8988T (cell line): ENCODE measurements around the gene SARS1.

Experiments
- DNase-seq: peaks from one replicate; pipeline ENCODE4 v3.0.0; 2011

SARS1 gene

DNA sequence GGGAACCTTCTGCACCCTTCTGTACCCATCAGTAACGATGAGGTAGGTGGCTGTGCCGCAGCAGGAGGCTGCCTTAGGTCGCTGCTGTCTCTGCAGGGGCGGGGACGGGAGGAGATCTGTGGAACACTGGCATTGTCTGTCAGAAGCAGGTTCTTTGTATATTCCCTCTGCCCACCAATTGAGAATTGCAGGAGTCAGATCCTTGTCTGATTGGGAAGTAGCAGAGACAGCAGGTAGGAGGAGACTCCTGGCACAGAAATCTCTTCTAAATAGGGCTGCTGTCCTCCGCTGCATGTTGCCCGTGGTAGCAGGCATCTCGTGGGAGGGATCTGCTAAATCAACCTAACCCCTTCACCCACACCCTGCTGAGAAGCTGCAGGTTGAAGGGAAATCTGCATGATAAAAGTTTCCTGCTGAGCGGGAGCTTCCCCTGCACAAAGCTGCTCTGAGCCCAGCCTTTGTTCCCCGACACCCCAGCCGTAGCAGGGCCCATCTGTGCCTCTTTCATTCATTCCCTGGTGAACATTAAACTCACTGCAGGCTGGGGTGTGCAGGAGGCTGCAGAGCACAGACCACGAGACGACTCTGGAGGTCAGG, 15.9 kb downstream of the SARS1 start:
- DNase-seq: no peak

DNA sequence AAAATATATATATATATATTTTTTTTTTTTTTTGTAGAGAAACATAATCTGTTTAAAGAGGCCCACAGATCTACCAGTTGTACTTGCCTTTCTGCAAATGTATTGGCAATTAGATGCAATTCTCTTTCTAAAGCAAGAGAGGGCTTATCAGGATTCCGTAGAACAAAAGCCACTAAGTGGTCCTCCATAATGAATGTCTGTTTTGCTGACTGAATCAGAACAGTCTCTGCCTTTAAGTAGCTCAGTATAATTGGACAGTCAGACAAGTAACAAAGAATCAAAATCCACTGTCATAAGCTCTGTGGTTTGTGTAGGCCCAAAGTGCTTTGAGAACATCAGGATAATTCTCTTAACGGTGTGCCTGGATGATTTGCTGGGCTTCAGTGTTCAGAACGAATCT, 17.3 kb downstream of the SARS1 start:
- DNase-seq: no peak

DNA sequence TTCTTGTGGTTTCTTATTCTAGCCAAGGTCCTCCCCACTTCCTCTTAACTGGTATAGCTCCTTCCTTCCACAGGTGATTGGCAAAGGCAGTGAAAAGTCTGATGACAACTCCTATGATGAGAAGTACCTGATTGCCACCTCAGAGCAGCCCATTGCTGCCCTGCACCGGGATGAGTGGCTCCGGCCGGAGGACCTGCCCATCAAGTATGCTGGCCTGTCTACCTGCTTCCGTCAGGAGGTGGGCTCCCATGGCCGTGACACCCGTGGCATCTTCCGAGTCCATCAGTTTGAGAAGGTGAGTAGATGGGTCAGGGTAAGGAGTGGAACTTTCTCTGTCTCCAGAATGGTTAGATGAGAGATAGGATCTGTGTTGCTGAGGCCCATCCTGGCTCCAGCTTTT, 21.4 kb downstream of the SARS1 start:
- DNase-seq: no peak

DNA sequence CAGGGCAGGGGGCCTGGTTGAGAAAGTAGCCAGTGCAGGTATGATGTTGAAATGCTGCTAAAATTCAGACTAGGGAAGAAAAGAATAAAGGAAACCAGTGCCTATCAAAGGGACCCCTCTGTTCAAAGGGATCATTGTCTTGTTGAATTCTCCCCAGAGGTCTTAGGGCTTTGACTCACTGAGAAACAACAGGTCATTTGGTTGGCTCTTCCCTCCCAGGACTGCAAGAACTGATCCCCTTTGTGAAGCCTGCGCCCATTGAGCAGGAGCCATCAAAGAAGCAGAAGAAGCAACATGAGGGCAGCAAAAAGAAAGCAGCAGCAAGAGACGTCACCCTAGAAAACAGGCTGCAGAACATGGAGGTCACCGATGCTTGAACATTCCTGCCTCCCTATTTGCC, 23.8 kb downstream of the SARS1 start:
- no peak for DNase-seq

DNA sequence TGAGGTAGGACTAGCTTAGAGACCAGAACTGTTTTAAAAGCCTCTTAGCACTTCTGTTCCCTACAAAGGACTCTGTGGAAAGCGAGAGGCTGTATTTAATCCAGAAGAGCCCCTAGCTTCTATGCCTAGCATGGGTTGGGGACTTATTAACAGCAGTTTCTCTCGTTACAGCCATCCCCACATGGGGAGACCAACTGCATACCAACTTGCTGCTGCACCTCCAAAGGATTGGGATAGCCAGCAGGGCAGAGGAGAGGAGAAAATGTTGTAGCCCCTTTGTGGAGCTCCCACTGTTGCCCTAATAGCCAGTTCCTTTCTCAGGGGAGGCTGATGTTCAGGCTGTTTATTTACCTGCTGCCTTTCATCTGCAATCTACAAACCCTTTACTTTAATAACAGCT, 24.7 kb downstream of the SARS1 start:
- DNase-seq: no peak

DNA sequence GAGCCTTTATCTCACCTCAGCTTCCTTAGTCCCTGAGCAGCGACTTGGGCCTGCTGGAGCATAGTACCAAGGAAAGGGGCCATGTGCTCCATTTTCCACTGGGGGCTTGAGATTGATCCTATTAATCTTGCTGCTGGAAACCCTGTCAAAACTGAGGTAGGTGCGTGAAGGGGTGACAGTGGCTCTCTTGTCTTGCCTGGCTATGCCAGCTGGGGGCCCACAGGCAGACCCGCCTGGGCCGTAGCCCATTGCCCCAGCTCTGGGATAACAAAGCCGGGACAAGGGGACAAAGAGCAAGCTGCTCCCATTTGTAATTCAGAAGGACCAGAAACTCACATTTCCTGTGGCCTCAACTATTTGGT, 25.3 kb downstream of the SARS1 start:
- no peak for DNase-seq

DNA sequence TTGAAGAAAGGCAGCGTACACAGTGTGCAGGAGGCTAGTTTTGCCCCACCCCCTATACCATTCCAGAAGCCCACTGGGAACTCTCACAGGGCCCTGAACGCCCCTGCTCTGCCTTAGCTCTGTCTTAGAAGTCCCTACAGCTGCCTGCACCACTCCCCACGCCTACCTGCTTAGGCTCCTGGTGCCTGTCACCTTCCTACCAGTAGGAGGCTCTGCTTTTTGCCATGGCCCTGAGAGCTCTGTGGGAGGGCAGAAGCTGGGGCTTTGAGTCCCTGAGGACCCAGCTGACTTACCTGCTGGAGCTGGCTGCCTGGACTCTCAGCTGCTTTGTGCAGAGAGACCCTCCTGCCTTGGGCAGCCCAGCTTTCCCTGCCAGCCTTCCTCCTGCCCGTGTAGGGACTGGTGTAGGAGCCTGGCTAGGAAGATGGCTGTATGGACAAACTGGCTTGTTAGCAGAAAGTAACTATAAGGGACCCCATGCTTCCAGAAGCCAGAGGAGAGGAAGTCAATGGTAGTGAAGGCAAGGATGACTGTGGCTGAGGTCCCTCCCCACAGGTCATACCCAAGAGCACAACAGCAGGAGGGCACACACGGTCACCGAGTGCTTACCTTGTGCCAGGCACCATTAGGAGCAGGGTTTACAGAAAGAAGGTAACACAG, 25.8 kb downstream of the SARS1 start:
- peak; percentile 60 for DNase-seq

DNA sequence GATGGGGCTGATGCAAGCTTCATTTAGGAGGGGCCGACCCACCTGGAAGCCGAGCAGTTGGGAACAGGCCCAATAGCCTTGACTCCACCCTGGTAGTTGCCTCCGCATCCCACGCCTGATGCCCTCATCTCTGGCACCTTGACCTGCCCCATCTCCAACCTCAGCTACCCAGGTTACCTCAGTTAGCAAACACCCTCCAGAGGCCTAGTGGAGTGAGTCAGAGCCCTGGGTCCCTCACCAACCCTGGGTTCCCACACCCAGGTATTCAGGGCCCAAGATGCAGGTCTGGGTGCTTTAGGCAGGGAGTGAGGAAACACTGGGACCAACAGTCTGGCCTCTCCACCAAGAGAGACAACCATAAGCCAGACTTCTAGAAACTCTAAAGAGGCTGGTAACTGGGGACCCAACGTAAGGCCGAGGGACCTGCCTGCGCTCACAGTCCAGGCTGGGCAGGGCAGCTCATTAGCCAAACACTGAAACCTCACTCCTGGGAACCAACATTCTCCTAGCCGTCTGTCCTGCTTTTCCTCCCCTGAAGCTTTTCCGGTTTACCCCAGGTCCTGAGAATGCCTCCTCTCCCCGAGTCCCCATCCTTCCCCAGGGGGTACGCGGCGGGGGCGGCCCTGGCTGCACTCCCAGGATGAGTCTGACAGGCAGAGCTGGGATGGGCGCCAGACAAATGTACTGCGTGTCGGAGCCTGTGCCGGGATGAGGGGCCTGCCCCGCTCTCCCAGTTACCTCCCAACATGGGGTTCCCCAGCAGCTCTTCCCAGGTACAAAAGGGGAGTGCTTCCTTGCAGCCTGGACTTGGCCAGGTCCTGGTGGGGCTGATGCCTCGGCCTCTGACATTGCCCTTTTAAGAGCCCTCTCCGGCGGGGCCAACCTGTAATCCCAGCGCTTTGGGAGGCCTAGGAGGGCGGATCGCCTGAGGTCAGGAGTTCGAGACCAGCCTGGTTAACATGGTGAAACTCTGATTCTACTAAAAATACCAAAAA, 26.7 kb downstream of the SARS1 start:
- DNase-seq: no peak

DNA sequence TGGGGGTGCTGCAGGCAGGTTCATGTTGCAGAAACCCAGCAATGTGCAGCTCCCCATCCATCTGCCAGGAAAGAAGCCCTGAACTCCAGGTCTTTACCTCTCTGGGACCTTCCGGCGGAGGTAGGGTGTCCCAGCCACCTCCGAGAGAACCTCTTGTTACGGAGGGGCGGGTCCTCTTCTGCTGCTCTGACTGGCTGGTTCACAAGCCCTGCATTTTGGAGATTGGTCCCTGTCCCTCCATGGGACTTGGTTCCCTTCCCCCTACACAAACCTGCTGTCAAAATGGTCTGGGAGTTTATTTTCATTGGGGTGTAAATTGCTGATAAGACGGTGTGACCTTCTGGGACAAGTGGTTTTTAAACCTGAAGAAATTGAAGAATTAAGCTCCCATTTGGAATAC, 27.6 kb downstream of the SARS1 start:
- DNase-seq: no peak

DNA sequence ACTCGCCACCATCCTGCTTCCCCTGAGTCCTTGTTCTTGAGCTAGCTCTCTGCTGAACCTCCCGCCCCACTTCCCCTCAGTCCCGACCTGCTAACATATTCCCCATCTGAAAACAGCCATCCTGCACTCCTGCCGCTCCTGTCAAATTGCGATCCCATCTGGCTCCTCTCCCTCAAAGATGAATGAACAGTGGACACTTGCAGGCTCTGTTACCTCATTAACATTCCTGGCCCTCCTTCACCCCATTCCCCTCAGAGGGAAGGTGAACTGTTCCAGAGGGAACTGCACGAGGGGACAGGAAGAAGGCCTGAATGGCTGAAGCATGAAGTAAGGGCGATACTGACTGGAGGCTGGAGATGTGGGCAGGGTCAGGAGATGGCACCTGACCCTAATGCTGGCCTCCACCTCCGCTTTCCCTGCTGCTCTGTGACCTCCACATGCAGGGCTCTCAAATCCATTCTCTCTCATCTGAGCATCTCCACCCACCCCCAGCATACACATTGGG, 28.2 kb downstream of the SARS1 start:
- no peak for DNase-seq

DNA sequence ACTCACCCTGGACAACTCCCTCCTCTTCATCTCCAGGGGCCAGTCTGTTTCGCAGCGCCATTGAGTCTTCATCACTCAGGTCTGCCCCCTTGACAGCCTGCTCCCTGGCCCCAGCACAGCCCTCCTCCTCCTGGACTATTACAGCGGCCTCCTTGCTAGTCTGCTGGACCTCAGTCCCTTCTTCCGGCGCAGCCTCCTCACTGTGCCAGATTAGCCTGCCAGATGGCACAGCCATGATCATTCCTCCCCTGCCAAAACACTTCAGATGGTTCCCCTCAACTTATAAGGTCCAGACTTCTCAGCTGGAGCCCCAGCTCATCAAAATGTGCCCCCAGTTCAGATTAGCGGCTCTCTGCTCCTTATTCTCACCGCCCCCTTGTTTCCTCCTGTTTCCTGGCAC, 28.7 kb downstream of the SARS1 start:
- DNase-seq: no peak

DNA sequence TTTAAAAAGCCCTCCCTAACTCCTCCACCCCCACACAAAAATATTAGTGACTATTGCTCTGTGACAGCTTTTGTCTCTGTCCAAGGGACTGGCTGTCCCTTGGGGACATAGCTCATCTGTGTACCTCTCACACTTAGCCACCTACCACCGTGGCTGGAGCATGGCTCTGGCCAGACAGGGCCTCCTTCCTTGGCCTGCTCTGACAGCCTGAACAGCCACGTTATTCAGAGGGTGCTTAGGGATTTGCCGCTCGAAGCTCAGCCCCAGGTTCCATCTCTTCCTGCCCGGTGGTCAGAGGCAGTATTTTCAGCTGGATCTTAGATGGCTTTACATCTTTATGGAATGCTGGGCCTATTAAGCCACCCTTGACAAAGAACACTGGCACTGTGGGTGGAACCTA, 29.5 kb downstream of the SARS1 start:
- DNase-seq: no peak

DNA sequence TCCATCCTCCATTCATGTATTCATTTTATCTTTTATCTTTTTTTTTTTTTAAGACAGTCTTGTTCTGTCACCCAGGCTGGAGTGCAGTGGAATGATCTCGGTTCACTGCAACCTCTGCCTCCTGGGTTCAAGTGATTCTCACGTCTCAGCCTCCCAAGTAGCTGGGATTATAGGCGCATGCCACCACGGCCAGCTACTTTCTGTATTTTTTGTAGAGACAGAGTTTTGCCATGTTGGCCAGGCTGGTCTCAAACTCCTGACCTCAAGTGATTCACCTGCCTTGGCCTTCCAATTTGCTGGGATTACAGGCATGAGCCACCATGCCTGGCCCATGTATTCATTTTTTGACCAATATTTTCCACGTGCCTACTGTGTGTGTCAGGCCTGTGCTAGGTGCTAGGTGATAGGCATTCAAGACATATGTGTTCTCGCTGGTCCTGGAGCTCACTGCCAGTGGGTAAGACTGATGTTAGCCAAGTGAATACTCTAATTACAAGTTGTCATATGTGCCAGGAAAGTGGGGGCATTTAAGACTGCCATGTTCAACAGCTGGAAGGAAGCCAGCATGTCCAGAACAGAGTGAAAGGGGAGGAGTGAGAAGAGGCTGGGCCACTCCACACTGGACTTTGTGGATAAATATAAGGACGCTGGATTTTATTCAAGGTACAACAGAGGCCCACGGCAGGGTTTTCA, 30.3 kb downstream of the SARS1 start:
- DNase-seq: no peak

DNA sequence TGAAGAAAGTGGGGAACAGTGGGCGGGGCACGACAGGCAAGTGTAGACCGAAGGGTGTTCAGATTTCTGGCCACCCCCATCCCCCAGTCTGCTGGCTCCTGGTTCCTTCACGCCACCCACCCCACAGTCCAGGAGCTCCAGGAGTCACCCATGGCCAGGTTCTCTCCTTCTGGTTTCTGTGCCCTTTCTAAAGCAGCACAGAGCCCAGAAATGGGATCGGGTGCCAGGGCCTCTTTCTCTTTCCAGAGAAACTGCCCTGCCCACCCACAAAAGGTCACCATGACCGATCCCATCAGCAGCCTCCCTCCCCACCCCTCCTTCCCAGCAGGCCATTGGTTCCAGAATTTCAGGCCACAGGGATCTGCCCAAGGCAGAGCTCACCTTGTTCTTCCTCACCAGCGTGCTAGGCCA, 32.4 kb downstream of the SARS1 start:
- DNase-seq: no peak

DNA sequence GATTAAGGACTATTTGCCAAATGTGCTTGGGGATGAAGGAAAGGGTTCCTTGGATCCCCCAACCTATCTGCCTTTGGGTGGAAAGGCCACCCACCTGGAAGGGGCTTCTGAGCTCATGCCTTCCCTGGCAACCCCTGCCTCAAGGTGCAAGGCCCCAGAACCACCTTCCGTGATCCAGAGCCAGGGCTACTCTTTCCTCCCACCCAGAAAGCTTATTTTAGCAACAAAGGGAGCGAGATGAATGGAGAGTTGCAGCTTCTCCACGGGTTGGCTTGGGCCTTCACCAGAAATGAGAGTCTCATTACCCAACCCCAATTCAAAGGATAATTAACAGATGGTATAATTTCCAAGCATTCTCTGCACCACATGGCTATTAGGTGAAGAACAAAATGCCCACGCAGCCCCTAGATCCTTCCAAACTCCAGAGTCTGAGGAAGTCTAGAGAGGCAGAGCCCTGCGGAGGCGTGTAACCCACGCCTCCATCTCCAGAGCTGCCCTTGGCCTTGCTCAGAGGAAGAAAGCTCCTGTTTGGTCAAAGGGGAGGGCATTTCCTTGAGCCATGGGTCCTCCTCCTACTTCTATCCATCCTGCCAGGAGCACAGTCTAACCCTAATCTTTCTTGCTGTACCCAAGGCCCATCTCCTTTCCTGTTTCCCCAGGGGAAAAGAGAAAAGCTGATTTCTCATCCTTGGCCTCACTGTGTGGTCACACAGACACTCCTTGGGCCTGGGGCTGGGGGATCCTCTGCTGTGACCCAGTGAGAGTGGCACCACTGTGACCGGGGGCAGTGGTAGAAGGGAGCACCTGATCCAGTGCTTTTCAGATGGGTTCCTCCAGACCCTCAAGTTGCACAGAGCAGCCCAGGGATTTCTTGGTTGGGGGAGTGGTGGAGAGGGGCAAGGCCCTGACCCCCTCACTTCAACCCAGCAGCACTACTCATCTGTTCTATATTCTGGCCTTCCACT, 34.0 kb downstream of the SARS1 start:
- no peak for DNase-seq

DNA sequence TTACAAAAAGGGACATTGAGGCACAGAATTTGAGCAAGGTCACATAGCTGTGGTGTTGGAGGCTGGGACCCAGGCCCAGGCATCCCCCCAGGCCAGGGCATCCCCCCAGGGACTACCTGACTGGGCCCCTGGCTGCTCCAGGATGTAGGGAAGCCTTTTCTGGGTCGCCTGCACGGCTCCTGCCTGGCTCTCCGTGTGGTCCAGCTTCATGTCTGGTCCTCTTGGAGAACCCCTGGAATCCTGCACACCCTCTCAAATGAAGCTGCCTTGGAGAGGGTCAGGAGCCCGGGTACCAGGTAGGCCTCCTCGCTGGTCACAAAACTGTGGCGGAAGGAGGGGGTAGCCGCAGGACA, 34.7 kb downstream of the SARS1 start:
- no peak for DNase-seq

DNA sequence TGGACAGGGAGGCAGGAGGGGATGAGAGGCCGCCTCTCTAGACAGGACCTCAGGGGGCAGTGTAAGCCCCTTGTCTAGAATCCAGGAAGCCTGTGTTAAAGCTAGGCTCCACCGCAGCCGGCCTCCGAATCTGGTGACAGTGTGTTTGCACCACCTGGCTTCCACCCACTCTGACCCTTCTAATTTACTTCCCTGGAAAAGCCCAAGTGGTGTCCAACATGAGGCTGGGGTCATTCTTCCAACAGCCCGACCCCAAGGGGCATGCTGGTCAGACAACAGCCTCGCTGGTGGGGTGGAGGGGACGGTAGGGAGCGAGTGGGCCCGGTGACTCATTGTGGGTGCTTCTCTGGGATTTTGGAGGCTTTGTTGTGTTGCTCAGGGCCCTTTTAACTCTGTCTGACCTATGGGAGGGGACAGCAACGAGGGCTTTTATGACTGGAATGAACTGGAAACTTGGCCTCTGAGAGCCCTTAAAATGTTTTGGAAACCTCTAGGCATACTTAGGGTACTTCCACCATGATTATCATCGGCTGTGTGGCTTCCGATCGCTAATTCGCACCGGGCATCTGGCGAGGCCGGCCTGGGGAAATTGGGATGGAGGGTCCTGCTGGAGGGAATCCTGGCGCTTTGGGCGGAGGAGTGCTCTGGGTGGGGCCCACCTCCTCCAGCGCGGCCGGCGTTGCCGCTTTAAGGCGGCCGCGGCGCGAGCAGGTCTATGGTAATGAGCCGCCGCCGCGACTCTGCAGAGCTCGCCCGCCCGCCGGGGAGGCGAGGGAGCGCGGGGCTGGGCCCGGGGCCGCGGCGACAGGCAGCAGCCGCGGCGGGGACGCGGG, 35.3 kb downstream of the SARS1 start, which contains the start of gene CELSR2:
CELSR2 (plus strand) TSS at position 743 of the 833 bp plus-strand sequence. CDS start 541 bp downstream, outside the sequence.
- peak; percentile 93 for DNase-seq

DNA sequence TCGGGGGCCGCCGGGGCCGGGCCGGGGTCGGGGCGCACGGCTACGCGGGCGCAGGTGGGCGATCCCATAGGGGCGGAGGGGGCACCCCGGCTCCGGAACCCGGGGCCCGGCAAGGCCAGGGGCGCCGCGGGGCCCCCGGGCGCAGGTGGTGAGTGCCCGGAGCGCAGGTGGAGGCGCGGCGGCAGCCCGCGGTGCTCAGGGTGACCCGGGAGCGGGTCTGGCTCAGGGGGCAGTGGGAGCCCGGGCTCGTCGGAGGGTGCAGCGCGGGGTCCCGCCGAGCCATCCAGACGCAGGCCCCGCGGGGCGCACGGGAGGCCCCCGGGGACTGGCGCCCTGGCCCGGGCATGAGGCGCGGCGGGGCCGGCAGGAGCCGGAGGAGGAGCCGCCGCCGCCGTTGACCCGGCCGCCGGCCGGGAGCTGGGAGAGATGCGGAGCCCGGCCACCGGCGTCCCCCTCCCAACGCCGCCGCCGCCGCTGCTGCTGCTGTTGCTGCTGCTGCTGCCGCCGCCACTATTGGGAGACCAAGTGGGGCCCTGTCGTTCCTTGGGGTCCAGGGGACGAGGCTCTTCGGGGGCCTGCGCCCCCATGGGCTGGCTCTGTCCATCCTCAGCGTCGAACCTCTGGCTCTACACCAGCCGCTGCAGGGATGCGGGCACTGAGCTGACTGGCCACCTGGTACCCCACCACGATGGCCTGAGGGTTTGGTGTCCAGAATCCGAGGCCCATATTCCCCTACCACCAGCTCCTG, 36.1 kb downstream of the SARS1 start:
- no peak for DNase-seq

DNA sequence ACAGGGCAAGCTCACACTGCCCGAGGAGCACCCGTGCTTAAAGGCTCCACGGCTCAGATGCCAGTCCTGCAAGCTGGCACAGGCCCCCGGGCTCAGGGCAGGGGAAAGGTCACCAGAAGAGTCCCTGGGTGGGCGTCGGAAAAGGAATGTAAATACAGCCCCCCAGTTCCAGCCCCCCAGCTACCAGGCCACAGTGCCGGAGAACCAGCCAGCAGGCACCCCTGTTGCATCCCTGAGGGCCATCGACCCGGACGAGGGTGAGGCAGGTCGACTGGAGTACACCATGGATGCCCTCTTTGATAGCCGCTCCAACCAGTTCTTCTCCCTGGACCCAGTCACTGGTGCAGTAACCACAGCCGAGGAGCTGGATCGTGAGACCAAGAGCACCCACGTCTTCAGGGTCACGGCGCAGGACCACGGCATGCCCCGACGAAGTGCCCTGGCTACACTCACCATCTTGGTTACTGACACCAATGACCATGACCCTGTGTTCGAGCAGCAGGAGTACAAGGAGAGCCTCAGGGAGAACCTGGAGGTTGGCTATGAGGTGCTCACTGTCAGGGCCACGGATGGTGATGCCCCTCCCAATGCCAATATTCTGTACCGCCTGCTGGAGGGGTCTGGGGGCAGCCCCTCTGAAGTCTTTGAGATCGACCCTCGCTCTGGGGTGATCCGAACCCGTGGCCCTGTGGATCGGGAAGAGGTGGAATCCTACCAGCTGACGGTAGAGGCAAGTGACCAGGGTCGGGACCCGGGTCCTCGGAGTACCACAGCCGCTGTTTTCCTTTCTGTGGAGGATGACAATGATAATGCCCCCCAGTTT, 36.9 kb downstream of the SARS1 start:
- DNase-seq: no peak
